ENCODE results near the gene CTU2. TPM values are rescaled to one million over a fixed set of nuclear protein-coding genes. Genes with fewer than 3 reads are reported as not detected.

Gene CTU2
- total and polyA plus RNA-seq, 10 of the 15 experiments (the other 5 are each of a cell fraction or from before 2014, with no cell fraction given) = 0.32 to 44.5 (median 18.2) TPM

DNA sequence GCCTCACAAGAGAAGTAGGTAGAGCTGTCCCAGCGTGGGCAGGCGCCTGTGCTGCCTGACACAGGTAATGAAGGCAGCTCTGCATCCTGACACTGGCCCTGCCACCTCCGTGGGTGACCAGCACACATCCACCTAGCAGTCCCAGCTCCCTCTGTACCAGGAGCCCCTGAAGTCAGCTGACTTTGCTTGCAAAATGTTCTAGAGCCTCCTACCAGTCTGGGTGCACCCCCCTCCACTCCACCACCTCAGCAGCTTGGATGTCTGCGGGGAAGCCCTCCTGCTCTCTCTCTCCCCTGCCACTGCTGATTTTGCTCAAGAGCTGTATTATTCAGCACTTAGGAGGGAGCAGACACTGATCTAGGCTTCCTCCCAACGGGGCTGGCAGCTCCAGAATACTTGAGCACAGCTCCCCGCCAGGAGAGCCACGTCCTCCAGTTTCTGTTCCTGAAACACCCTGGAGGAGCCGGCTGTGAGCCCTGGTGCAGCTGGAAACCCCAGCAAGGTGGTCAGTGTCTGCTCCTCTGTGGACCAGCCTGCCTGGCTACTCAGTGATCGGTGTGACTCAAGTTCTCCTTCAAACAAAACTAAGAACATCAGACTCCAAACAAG, 1.1 kb upstream of the CTU2 start:
- SMC1A ChIA-PET (ENCODE audit: uncharacterized antibody, unreplicated experiment) = interaction anchor here (0.6 to 1.1 kb wide), 5 partner anchors 25 to 109 kb away, joined by 3 read pairs; no protein-coding TSS in a partner anchor
- BruUV-seq (replicated peaks) = TSS peak; percentile 72
- peaks cover 55% of the 10 kb centered on the region for H3K79me2 ChIP-seq (ENCODE audit: control insufficient read depth, insufficient read depth, low read length)
- ATAC-seq (no peak), DNase-seq (ENCODE audit: low read depth, low spot score) (no peak), FAIRE-seq (peak; percentile 78)
- in situ Hi-C loops (cut with MboI) = no loop called here
- H3K4me2 ChIP-seq (ENCODE audit: control insufficient read depth, insufficient read depth) = peak overlapping the region; percentile 88
- CTCF ChIA-PET = interaction anchor here (1.0 to 1.9 kb wide), 7 partner anchors 18 to 76 kb away, joined by 4 to 6 read pairs (median 5); no protein-coding TSS in a partner anchor
- peak overlapping the region; percentile 90 for H3K4me3 ChIP-seq
- intact Hi-C loops (cut with micrococcal nuclease; ENCODE audit: unreplicated experiment) = no loop called here
- WGBS (ENCODE audit: insufficient coverage, insufficient replicate concordance, low lambda C conversion rate, missing lambda C conversion rate) = under 1% methylated on average over 9 of the region's 9 CpGs
- POLR2A ChIA-PET = interaction anchor here (0.5 to 1.2 kb wide), 7 partner anchors 41 to 1268 kb away, joined by 3 to 7 read pairs (median 3); partner anchors contain the start of gene CDH15
- no peaks in the 10 kb centered on the region; a peak in 1 of 4 replicates for H3K36me3 ChIP-seq (ENCODE audit: control insufficient read depth in 2 of 2, insufficient read depth in 2 of 2, low read length in 1 of 2)
- no peak overlapping the region for H2AFZ ChIP-seq (ENCODE audit: control insufficient read depth, low read depth, low read length)
- RAD21 ChIA-PET (ENCODE audit: unreplicated experiment) = interaction anchor here (0.7 to 1.6 kb wide), 8 partner anchors 24 to 153 kb away, joined by 3 to 9 read pairs (median 3); partner anchors contain the start of gene PIEZO1
- H3K9ac ChIP-seq (ENCODE audit: control insufficient read depth, insufficient read depth, low read length) = peak overlapping the region; percentile 79
- H3K27me3 ChIP-seq (replicated peaks in 1 of 2; ENCODE audit: control insufficient read depth in 2 of 2, insufficient read depth in 2 of 2, low read length in 1 of 2) = no peaks in the 10 kb centered on the region
- TF ChIP-seq SIN3A (IDR thresholded peaks at IDR 0.05; ENCODE audit: low read depth, low read length) (no peak), MTA3 (IDR thresholded peaks at IDR 0.05; ENCODE audit: borderline replicate concordance, low read length) (no peak), MYB (IDR thresholded peaks at IDR 0.05; ENCODE audit: borderline replicate concordance, low read depth, low read length) (no peak), SPI1 (IDR thresholded peaks at IDR 0.05; ENCODE audit: borderline replicate concordance, insufficient read depth, low read depth, low read length) (peak; percentile 68), ZNF274 (IDR thresholded peaks at IDR 0.05; ENCODE audit: insufficient read depth, insufficient read length) (no peak), DPF2 (IDR thresholded peaks at IDR 0.05) (no peak)
- TF ChIP-seq, protein P1, sequence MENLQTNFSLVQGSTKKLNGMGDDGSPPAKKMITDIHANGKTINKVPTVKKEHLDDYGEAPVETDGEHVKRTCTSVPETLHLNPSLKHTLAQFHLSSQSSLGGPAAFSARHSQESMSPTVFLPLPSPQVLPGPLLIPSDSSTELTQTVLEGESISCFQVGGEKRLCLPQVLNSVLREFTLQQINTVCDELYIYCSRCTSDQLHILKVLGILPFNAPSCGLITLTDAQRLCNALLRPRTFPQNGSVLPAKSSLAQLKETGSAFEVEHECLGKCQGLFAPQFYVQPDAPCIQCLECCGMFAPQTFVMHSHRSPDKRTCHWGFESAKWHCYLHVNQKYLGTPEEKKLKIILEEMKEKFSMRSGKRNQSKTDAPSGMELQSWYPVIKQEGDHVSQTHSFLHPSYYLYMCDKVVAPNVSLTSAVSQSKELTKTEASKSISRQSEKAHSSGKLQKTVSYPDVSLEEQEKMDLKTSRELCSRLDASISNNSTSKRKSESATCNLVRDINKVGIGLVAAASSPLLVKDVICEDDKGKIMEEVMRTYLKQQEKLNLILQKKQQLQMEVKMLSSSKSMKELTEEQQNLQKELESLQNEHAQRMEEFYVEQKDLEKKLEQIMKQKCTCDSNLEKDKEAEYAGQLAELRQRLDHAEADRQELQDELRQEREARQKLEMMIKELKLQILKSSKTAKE (IDR thresholded peaks at IDR 0.05; ENCODE audit: low read depth, poor library complexity, severe bottlenecking) = no peak
- peak overlapping the region; percentile 30; the same call in 1 of the 2 replicates for H3K27ac ChIP-seq (ENCODE audit: control insufficient read depth, insufficient read depth)
- H3K9me3 ChIP-seq (replicated peaks; ENCODE audit: control insufficient read depth, insufficient read depth, low read length) = no peaks in the 10 kb centered on the region
- H4K20me1 ChIP-seq (ENCODE audit: control insufficient read depth, insufficient read depth) = no peaks in the 10 kb centered on the region
- H3K4me1 ChIP-seq (ENCODE audit: control insufficient read depth, insufficient read depth, low read length) = peaks cover 51% of the 10 kb centered on the region

All from GM12878 (cell line).